H9 (cell line): ENCODE results near the gene CNNM1. TPM values are rescaled to one million over a fixed set of nuclear protein-coding genes. Genes with fewer than 3 reads are reported as not detected.

Experiments
- DNase-seq: peaks from one replicate; pipeline ENCODE4 v3.0.0-alpha.2; 2017
- H2AFZ ChIP-seq: one replicate; pipeline ENCODE4 v1.6.1; 2013; ENCODE audit warnings: mild to moderate bottlenecking, low read length, control low read depth, moderate library complexity
- H2AK5ac ChIP-seq: 2 replicates; pipeline ENCODE4 v1.6.1; 2013; ENCODE audit warnings: low read length, control low read depth, mixed read lengths; ENCODE audit not compliant: insufficient read length
- H2BK120ac ChIP-seq: one replicate; pipeline ENCODE4 v1.6.1; 2013; ENCODE audit warnings: low read depth, mild to moderate bottlenecking, low read length, control low read depth, inconsistent platforms; ENCODE audit not compliant: poor library complexity, severe bottlenecking
- H2BK12ac ChIP-seq: 2 replicates; pipeline ENCODE4 v1.6.1; 2013; ENCODE audit warnings: low read length, control low read depth, mixed read lengths, low read depth; ENCODE audit not compliant: insufficient read length
- H2BK15ac ChIP-seq: 2 replicates; pipeline ENCODE4 v1.6.1; 2013; ENCODE audit warnings: low read depth, low read length, control low read depth
- H2BK20ac ChIP-seq: one replicate; pipeline ENCODE4 v1.6.1; 2013; ENCODE audit warnings: low read depth, mild to moderate bottlenecking, low read length, control low read depth, inconsistent platforms; ENCODE audit not compliant: poor library complexity, severe bottlenecking
- H2BK5ac ChIP-seq: 2 replicates; pipeline ENCODE4 v1.6.1; 2013; ENCODE audit warnings: low read length, control low read depth, mixed read lengths; ENCODE audit not compliant: insufficient read length
- H3K14ac ChIP-seq: 2 replicates; pipeline ENCODE4 v1.6.1; 2013; ENCODE audit warnings: low read length, control low read depth; ENCODE audit not compliant: insufficient read depth
- H3K18ac ChIP-seq: 2 replicates; pipeline ENCODE4 v1.6.1; 2013; ENCODE audit warnings: low read depth, mild to moderate bottlenecking, mixed read lengths, low read length, control low read depth; ENCODE audit not compliant: insufficient read length
- H3K23ac ChIP-seq: 2 replicates; pipeline ENCODE4 v1.6.1; 2013; ENCODE audit warnings: low read length, control low read depth, mixed read lengths, low read depth; ENCODE audit not compliant: insufficient read length
- H3K23me2 ChIP-seq: 2 replicates; pipeline ENCODE4 v1.6.1; 2013; ENCODE audit warnings: low read depth, mild to moderate bottlenecking, mixed read lengths, low read length, control low read depth; ENCODE audit not compliant: insufficient read length, poor library complexity, severe bottlenecking
- H3K27ac ChIP-seq: 2 replicates; pipeline ENCODE4 v1.5.1; 2013; ENCODE audit warnings: low read length, control low read depth, mixed read lengths, low read depth; ENCODE audit not compliant: insufficient read length
- H3K27me3 ChIP-seq: 2 replicates; pipeline ENCODE4 v1.6.1; 2013; ENCODE audit warnings: low read length, control low read depth, inconsistent platforms; ENCODE audit not compliant: insufficient read depth
- H3K4ac ChIP-seq: 2 replicates; pipeline ENCODE4 v1.6.1; 2013; ENCODE audit warnings: low read depth, mild to moderate bottlenecking, control low read depth, inconsistent platforms, low read length, moderate library complexity
- H3K4me1 ChIP-seq: 2 replicates; pipeline ENCODE4 v1.6.1; 2013; ENCODE audit warnings: low read length, control low read depth, inconsistent platforms; ENCODE audit not compliant: insufficient read depth
- H3K4me2 ChIP-seq: 2 replicates; pipeline ENCODE4 v1.6.1; 2013; ENCODE audit warnings: low read length, control low read depth, mixed read lengths; ENCODE audit not compliant: insufficient read length, insufficient read depth
- H3K56ac ChIP-seq: 2 replicates; pipeline ENCODE4 v1.6.1; 2013; ENCODE audit warnings: low read depth, mild to moderate bottlenecking, mixed read lengths, low read length, control low read depth; ENCODE audit not compliant: insufficient read length
- H3K79me1 ChIP-seq: 2 replicates; pipeline ENCODE4 v1.6.1; 2013; ENCODE audit warnings: low read depth, mild to moderate bottlenecking, moderate library complexity, low read length, control low read depth, inconsistent platforms; ENCODE audit not compliant: insufficient read depth, poor library complexity, severe bottlenecking
- H3K79me2 ChIP-seq: 2 replicates; pipeline ENCODE4 v1.6.1; 2013; ENCODE audit warnings: low read length, control low read depth, inconsistent platforms; ENCODE audit not compliant: insufficient read depth
- H3K9ac ChIP-seq: 2 replicates; pipeline ENCODE4 v1.6.1; 2013; ENCODE audit warnings: low read length, control low read depth, mixed read lengths; ENCODE audit not compliant: insufficient read length; ENCODE audit errors: extremely low read depth
- H3K9me3 ChIP-seq: one replicate; pipeline ENCODE4 v1.6.1; 2013; ENCODE audit warnings: low read depth, low read length, inconsistent platforms; ENCODE audit not compliant: control insufficient read depth
- H3T11ph ChIP-seq: one replicate; pipeline ENCODE4 v1.6.1; 2013; ENCODE audit warnings: mild to moderate bottlenecking, low read length, control low read depth, inconsistent platforms
- H4K20me1 ChIP-seq: one replicate; pipeline ENCODE4 v1.6.1; 2013; ENCODE audit not compliant: control insufficient read depth, insufficient read length, insufficient read depth
- H4K5ac ChIP-seq: 2 replicates; pipeline ENCODE4 v1.6.1; 2013; ENCODE audit warnings: low read depth, mild to moderate bottlenecking, mixed read lengths, low read length, control low read depth; ENCODE audit not compliant: insufficient read length
- H4K8ac ChIP-seq: replicated peaks from 2 replicates; pipeline ENCODE4 v1.6.1; 2013; ENCODE audit warnings: low read length, control low read depth, mixed read lengths, low read depth; ENCODE audit not compliant: insufficient read length
- H4K91ac ChIP-seq: 2 replicates; pipeline ENCODE4 v1.6.1; 2013; ENCODE audit warnings: low read depth, mild to moderate bottlenecking, moderate library complexity, mixed read lengths, low read length, control low read depth; ENCODE audit not compliant: insufficient read length
- H3K27ac Mint-ChIP-seq, 3 experiments: 2 replicates in 2 of 3; 3 replicates in 1 of 3; pipeline ENCODE4 v1.8.0; 2020 to 2021; ENCODE audit warnings: mixed read lengths in 3 of 3, mild to moderate bottlenecking in 1 of 3, moderate library complexity in 1 of 3
- H3K27me3 Mint-ChIP-seq: 2 replicates; pipeline ENCODE4 v1.8.0; 2021; ENCODE audit warnings: low read depth, mild to moderate bottlenecking, moderate library complexity, mixed read lengths
- H3K36me3 Mint-ChIP-seq, 3 experiments: 2 replicates in 2 of 3; 3 replicates in 1 of 3; pipeline ENCODE4 v1.8.0; 2020 to 2021; ENCODE audit warnings: low read depth in 3 of 3, mixed read lengths in 3 of 3; ENCODE audit not compliant: insufficient read depth in 1 of 3
- H3K4me1 Mint-ChIP-seq, 2 experiments: 2 replicates each; pipeline ENCODE4 v1.8.0; 2020; ENCODE audit warnings: mixed read lengths in 2 of 2
- H3K4me3 Mint-ChIP-seq, 2 experiments: 2 replicates in 1 of 2; 3 replicates in 1 of 2; pipeline ENCODE4 v1.8.0; 2020 to 2021; ENCODE audit warnings: mild to moderate bottlenecking in 2 of 2, mixed read lengths in 2 of 2, moderate library complexity in 1 of 2
- H3K9me3 Mint-ChIP-seq, 2 experiments: 2 replicates in 1 of 2; 3 replicates in 1 of 2; pipeline ENCODE4 v1.8.0; 2020; ENCODE audit warnings: mild to moderate bottlenecking in 2 of 2, mixed read lengths in 2 of 2, moderate library complexity in 1 of 2
- WGBS: extraction: QIAGEN DNeasy Blood & Tissue Kit; methylation state at CpG from one replicate; pipeline ENCODE4 v1.1.7; 2013; ENCODE audit warnings: missing lambda C conversion rate, low lambda C conversion rate, mixed read lengths; ENCODE audit not compliant: insufficient read length; ENCODE audit errors: extremely low coverage; 5-methylcytosine and 5-hydroxymethylcytosine counted together
- total RNA-seq: library from RNA; stranded (reverse); gene quantifications from 2 replicates; pipeline ENCODE4 v1.2.1, GENCODE V29; 2021
- TF ChIP-seq, protein P1 (sequence below): fragments of 200-600 bp; sonication (generic); conservative IDR thresholded peaks from 3 replicates; pipeline ENCODE4 v1.8.0; 2021; ENCODE audit warnings: antibody characterized with exemption, mild to moderate bottlenecking

Gene CNNM1
- total RNA-seq, 1 experiment from 2014 or later = 0.35 TPM

DNA sequence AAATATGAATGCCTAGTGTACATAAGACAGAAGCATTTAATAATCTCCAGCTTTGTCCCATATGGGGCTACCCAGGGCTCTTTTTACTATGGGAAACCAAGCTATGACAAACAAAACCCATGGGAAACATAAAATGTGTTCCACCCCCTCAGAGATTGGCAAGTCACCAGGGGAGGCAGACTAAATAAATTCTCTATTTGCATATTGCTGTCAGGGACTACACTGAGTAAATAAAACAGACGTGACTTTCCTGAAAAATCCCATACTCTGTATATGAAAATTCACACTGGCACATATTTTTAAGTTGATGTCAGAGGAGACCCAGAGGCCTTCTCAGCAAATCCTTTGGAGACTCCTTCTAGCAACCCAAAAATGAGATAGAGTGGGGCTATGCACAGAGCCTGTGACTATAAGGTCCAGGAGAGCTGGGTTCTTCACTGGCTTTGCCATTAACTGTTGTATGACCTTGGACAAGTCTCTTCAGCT lies 49.5 kb upstream of the CNNM1 start:
- H3K27ac Mint-ChIP-seq = no peak overlapping the region
- Histone ChIP-seq H2AFZ (no peak overlapping the region), H3K79me1 (no peaks in the 10 kb centered on the region), H3K9ac (no peak overlapping the region), H2BK120ac (no peak overlapping the region), H3K27me3 (no peaks in the 10 kb centered on the region), H4K20me1 (no peaks in the 10 kb centered on the region), H3K4ac (no peak overlapping the region), H4K5ac (no peak overlapping the region), H3K4me2 (no peak overlapping the region), H3K23ac (no peak overlapping the region), H3K56ac (no peak overlapping the region), H4K91ac (no peak overlapping the region), H3T11ph (no peak overlapping the region), H3K14ac (no peak overlapping the region), H2AK5ac (no peak overlapping the region), H2BK5ac (no peak overlapping the region), H2BK12ac (no peak overlapping the region), H3K9me3 (no peaks in the 10 kb centered on the region), H3K4me1 (peaks cover 5% of the 10 kb centered on the region; the same call in 1 of the 2 replicates), H3K23me2 (no peaks in the 10 kb centered on the region), H2BK20ac (no peak overlapping the region), H2BK15ac (no peak overlapping the region), H4K8ac (no peak overlapping the region), H3K27ac (no peak overlapping the region), H3K79me2 (no peaks in the 10 kb centered on the region), H3K18ac (no peak overlapping the region)
- DNase-seq = no peak
- peaks cover 0 to 12% (median 6%) of the 10 kb centered on the region in 3 experiments; a peak in 1 of 7 replicates for H3K36me3 Mint-ChIP-seq
- peaks cover 9 to 13% of the 10 kb centered on the region in 2 experiments; a peak in 4 of 5 replicates for H3K9me3 Mint-ChIP-seq
- TF ChIP-seq, protein P1, sequence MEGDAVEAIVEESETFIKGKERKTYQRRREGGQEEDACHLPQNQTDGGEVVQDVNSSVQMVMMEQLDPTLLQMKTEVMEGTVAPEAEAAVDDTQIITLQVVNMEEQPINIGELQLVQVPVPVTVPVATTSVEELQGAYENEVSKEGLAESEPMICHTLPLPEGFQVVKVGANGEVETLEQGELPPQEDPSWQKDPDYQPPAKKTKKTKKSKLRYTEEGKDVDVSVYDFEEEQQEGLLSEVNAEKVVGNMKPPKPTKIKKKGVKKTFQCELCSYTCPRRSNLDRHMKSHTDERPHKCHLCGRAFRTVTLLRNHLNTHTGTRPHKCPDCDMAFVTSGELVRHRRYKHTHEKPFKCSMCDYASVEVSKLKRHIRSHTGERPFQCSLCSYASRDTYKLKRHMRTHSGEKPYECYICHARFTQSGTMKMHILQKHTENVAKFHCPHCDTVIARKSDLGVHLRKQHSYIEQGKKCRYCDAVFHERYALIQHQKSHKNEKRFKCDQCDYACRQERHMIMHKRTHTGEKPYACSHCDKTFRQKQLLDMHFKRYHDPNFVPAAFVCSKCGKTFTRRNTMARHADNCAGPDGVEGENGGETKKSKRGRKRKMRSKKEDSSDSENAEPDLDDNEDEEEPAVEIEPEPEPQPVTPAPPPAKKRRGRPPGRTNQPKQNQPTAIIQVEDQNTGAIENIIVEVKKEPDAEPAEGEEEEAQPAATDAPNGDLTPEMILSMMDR = no peak
- H3K4me1 Mint-ChIP-seq = peaks cover 4 to 5% of the 10 kb centered on the region in 2 experiments; a peak in 3 of 4 replicates
- H3K4me3 Mint-ChIP-seq = no peak overlapping the region
- H3K27me3 Mint-ChIP-seq = peaks cover 1% of the 10 kb centered on the region
- no CpG with 5 or more reads among the region's 1 CpG for WGBS
